NOMO-1 (cell line): ENCODE data around the gene EPHA2.

Experiments
- DNase-seq, 2 experiments: peaks; one replicate each; lab custom pipeline; 2025; ENCODE audit not compliant: unreplicated experiment in 2 of 2; lab: John Stamatoyannopoulos, UW

EPHA2 gene

GRCh38 chr1:16138772-16139221 is 17.1 kb downstream of the EPHA2 start:
- no peak for DNase-seq

- no peak for DNase-seq
Observed at GRCh38 chr1:16137890-16138467, 17.9 kb downstream of the EPHA2 start.

GRCh38 chr1:16135501-16135900 is 20.4 kb downstream of the EPHA2 start:
- no peak for DNase-seq

- DNase-seq, result no peak
Observed at GRCh38 chr1:16134906-16135305, 21.0 kb downstream of the EPHA2 start.

GRCh38 chr1:16134066-16134801 is 21.6 kb downstream of the EPHA2 start:
- no peak for DNase-seq

- no peak for DNase-seq
Observed at GRCh38 chr1:16133007-16133961, 22.6 kb downstream of the EPHA2 start.

- DNase-seq, result no peak
Observed at GRCh38 chr1:16132325-16132785, 23.5 kb downstream of the EPHA2 start.

- DNase-seq, result no peak
Observed at GRCh38 chr1:16131636-16132324, 24.1 kb downstream of the EPHA2 start.

GRCh38 chr1:16130827-16131226 is 25.0 kb downstream of the EPHA2 start:
- no peak for DNase-seq

GRCh38 chr1:16129921-16130543 is 25.8 kb downstream of the EPHA2 start:
- no peak for DNase-seq

- no peak for DNase-seq
Observed at GRCh38 chr1:16129316-16129715, 26.6 kb downstream of the EPHA2 start.

- DNase-seq, result no peak
Observed at GRCh38 chr1:16128338-16128741, 27.5 kb downstream of the EPHA2 start.

- DNase-seq, result no peak
Observed at GRCh38 chr1:16127676-16128337, 28.1 kb downstream of the EPHA2 start.

- no peak for DNase-seq
Observed at GRCh38 chr1:16126743-16127515, 28.9 kb downstream of the EPHA2 start.

GRCh38 chr1:16126160-16126559 is 29.7 kb downstream of the EPHA2 start:
- peak in 1 of 2 experiments; percentile 25 for DNase-seq

- DNase-seq, result no peak
Observed at GRCh38 chr1:16125483-16125882, 30.4 kb downstream of the EPHA2 start.

GRCh38 chr1:16125088-16125470 is 30.8 kb downstream of the EPHA2 start:
- no peak for DNase-seq

GRCh38 chr1:16124377-16125087 is 31.3 kb downstream of the EPHA2 start:
- DNase-seq, result no peak
